ENCODE data around the gene FGD5. TPM values are rescaled to one million over a fixed set of nuclear protein-coding genes. Genes with fewer than 3 reads are reported as not detected.

Gene FGD5
- total RNA-seq, 1 donor, result 0.18 TPM

DNA sequence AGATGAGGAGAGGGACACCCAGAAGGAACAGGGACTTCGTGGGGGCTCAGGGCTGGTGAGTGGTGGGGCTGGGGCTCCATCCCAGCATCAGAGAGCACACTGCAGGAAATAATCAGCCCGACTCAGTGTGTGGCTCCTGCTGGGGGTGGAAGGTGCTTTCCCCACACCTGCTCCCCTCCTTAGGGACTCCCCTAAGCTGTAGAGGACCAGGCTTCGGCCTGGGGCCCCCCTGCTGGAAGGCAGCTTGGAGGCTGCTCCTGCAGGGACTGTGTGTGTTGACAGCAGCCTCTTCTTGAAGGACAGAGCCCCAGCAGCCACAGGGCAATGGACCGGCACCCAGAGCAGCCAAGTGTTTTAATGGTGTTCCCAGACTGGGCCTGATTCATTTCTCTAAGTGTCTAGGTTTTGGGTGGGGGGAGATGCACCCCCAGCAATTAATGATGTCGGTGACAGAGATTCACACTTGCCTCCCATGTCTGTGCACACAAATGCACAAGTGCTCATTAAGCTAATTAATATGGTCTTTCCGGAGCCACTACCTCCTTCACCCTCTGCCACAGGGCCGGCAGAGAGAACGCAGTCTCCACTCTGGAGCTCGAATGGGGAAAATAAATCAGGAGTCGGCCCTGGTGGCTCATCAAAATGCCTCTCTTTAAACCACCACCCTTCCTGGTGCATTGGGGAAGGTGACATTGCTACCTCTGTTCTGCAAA is 16.9 kb upstream of the FGD5 start:
- TF ChIP-seq, protein P1, sequence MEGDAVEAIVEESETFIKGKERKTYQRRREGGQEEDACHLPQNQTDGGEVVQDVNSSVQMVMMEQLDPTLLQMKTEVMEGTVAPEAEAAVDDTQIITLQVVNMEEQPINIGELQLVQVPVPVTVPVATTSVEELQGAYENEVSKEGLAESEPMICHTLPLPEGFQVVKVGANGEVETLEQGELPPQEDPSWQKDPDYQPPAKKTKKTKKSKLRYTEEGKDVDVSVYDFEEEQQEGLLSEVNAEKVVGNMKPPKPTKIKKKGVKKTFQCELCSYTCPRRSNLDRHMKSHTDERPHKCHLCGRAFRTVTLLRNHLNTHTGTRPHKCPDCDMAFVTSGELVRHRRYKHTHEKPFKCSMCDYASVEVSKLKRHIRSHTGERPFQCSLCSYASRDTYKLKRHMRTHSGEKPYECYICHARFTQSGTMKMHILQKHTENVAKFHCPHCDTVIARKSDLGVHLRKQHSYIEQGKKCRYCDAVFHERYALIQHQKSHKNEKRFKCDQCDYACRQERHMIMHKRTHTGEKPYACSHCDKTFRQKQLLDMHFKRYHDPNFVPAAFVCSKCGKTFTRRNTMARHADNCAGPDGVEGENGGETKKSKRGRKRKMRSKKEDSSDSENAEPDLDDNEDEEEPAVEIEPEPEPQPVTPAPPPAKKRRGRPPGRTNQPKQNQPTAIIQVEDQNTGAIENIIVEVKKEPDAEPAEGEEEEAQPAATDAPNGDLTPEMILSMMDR (IDR thresholded peaks at IDR 0.05; ENCODE audit: insufficient read depth, low read length), result no peak
- no peak for DNase-seq (ENCODE audit: low read depth)
- H3K4me3 ChIP-seq (ENCODE audit: low read depth, low read length), result no peak overlapping the region

DNA sequence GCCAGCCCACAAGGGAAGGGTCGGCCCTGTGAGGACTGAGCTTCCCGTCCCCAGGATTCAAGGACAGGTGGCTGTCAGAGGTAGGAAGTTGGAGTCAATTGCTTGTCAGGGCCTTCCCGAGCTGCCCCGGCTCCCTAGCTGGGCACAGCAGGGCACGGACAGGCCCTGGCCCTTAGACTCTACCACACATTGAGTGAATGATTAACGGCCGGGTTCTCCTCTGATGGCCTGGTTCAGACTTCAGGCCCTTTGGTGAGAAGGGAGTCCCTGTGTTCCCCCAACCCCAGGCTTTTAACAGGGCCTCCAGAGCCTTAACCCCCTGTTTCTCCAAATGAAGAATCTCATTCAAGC is 16.4 kb upstream of the FGD5 start:
- TF ChIP-seq, protein P1 (IDR thresholded peaks at IDR 0.05; ENCODE audit: insufficient read depth, low read length), result no peak
- no peak for DNase-seq (ENCODE audit: low read depth)
- H3K4me3 ChIP-seq (ENCODE audit: low read depth, low read length), result no peak overlapping the region

DNA sequence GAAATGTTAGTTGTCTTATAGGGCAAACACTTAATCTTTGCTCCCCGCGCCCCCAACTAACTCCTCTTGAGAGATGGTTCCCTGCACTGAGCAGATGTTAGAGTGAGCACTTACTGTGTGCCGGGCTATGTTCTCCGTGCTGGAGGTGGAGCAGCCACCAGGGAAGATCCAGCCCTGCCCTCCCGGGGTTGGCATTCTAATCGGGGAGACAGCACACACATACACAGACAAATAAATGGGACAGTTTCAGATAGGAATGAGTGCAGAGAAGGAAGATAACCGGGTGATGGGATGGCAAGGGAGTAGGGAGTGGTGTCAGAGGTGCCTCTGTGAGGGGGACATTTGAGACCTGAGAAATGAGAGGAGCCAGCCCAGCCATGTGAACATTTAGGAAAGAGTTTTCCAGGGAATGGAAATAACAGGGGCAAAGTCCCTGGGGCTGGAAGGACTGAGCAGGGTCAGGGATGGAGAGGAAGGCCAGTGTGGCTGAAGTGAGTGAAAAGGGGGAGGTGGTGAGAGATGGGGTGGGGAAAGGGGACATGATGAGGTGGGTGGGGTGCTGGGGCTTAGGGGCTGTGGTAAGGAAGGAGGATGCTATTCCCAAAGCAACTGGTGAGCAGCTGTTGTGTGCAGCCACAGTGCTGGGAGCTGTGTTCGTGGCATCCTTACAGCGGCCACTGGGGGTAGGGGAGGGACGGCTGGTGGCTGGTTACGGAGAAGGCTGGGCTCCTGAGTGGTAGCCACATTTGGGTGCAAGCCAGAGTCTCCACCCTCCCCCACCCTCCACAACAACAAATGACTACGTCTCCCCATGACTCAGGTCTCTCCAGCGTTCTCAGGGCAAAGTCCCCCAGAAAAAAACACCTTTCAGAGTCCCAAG is 15.4 kb upstream of the FGD5 start:
- TF ChIP-seq, protein P1 (IDR thresholded peaks at IDR 0.05; ENCODE audit: insufficient read depth, low read length), result no peak
- peak; percentile 9 for DNase-seq (ENCODE audit: low read depth)
- no peak overlapping the region for H3K4me3 ChIP-seq (ENCODE audit: low read depth, low read length)

DNA sequence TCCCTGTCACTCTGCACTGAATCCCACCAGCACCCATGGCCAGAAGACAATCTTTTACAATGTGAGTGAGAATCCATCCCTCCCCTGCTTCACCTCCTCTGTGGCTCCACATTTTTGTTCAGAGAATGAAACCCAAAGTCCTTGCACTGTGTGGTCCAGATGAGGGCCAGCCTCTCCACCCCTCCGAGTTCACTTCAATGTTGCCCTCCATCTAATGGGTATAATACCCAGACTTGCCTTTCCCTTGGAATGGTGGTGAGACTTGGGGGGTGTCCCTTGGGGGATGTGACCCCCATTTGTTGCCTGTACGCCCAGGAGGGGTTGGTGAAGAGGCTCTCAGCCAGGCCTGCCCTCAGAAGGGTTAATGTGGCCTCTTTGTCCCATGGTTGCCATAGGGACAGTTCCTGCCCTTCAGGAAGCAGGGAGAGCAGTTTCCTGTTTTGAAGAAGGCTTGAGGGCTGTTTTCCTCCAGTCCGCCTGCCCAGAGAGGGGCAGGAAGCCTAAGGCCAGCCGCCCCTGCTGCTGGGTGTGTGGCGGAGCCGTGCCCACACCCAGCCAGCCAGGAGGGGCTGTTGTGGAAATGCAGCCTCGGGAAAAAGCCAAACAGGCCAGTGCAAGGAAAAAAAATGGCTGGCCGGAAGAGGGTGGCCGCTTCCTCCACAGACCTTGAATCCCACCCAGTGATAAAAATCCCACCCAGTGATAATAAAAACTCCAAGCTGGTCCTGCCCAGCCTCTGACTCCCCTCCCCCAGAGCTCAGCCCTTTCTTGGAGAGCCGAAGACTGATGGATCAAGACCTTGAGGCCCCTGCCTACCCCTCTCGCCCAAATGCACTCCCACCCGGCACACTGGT is 14.6 kb upstream of the FGD5 start:
- DNase-seq (ENCODE audit: low read depth), result no peak
- no peak overlapping the region for H3K4me3 ChIP-seq (ENCODE audit: low read depth, low read length)
- TF ChIP-seq, protein P1 (IDR thresholded peaks at IDR 0.05; ENCODE audit: insufficient read depth, low read length), result no peak

DNA sequence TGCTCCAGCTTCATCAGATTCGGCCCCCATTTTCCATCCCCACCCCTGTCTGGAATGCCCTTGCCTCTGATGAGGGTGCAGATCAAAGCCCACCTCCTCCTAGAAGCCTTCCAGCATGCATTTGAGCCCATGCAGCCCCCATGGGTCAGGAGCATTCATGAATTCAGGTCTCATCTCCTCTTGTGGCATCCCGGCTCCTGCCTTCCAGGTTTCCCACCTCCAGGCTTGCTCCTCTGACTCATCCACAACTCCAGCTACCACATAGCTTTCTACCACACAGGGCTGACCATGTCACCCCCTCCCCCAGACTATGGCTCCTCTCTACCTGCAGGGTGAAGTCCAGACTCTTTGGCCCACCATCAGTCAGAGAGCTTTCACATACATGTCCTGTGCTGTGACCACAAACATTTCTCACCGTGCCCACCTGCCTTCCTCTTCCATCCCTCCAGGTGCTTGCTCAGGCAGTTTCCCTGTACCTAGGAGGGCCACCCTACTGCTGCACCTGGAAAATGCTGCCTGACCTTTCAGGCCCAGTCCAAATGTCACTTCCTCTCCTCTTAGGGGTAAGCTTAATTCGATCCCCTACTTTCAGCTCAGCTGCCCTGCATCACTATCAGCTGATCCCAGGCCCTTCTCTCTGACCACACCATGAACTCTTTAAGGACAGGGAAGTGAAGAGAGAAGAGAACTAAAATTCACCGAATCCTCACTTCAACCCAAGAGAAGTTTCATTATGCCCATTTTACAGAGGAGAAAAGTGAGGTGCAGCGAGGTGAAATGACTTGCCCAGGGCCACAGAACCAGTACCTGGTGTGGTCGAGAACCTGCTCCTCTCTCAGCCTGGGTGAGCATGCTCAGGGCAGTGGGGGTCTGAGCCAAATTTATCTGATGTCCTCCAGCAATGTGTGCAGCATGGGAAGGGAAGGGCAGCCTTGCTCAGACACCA is 13.7 kb upstream of the FGD5 start:
- H3K4me3 ChIP-seq (ENCODE audit: low read depth, low read length), result no peak overlapping the region
- no peak for DNase-seq (ENCODE audit: low read depth)
- TF ChIP-seq, protein P1 (IDR thresholded peaks at IDR 0.05; ENCODE audit: insufficient read depth, low read length), result no peak

Data from fibroblast of the aortic adventitia (primary cell).